ENCODE data around the gene ZNF266.

GRCh38 chr19:9406798-9407352 is 28.5 kb downstream of the ZNF266 start:
- TF ChIP-seq CTCF (conservative IDR thresholded peaks at IDR 0.05 in 1 of 2, IDR thresholded peaks at IDR 0.05 in 1 of 2; ENCODE audit: extremely low read depth in 1 of 2, insufficient read depth in 1 of 2, low read depth in 1 of 2, low read length in 2 of 2) (no peak), EZH2 (IDR thresholded peaks at IDR 0.05; ENCODE audit: borderline replicate concordance, low read length) (no peak)

Measured in mammary epithelial cell (primary cell).